CD14-positive monocyte (primary cell): ENCODE results near the gene ZBTB7A. TPM values are rescaled to one million over a fixed set of nuclear protein-coding genes. Genes with fewer than 3 reads are reported as not detected.

ENCODE experiments used
- DNase-seq, 3 donors: peaks; one replicate each; pipeline ENCODE4 v3.0.0-alpha.2; 2011 to 2022
- H2AFZ ChIP-seq: 2 replicates; pipeline ENCODE4 v1.6.0; 2012; ENCODE audit warnings: mild to moderate bottlenecking, low read depth, low read length, inconsistent platforms; ENCODE audit not compliant: insufficient read depth, poor library complexity, severe bottlenecking
- H3K27ac ChIP-seq, 2 donors: 1 replicate in 1 of 2; 2 replicates in 1 of 2; pipeline ENCODE4 v1.5.1; 2012 to 2013; ENCODE audit warnings: low read length in 2 of 2, control low read depth in 1 of 2, inconsistent platforms in 1 of 2, low read depth in 1 of 2, mild to moderate bottlenecking in 1 of 2
- H3K27me3 ChIP-seq, 2 donors: one replicate each; pipeline versions ENCODE4 v1.6.0 to v1.6.1; 2011 to 2013; ENCODE audit warnings: low read length in 2 of 2; ENCODE audit not compliant: control insufficient read depth in 2 of 2, insufficient read depth in 2 of 2
- H3K36me3 ChIP-seq, 2 donors: replicated peaks in 1 of 2; 1 replicate in 1 of 2; 2 replicates in 1 of 2; pipeline versions ENCODE4 v1.5.1 to v1.6.1; 2012 to 2013; ENCODE audit warnings: low read length in 2 of 2, control low read depth in 1 of 2, inconsistent platforms in 1 of 2, mild to moderate bottlenecking in 1 of 2; ENCODE audit not compliant: insufficient read depth in 2 of 2, control insufficient read depth in 1 of 2
- H3K4me1 ChIP-seq, 2 donors: 1 replicate in 1 of 2; 2 replicates in 1 of 2; pipeline versions ENCODE4 v1.5.1 to v1.6.1; 2012 to 2013; ENCODE audit warnings: low read length in 2 of 2, control low read depth in 1 of 2, inconsistent platforms in 1 of 2, mild to moderate bottlenecking in 1 of 2, moderate library complexity in 1 of 2; ENCODE audit not compliant: insufficient read depth in 2 of 2, control insufficient read depth in 1 of 2
- H3K4me2 ChIP-seq: replicated peaks from 2 replicates; pipeline ENCODE3; 2012; ENCODE audit warnings: low read length, moderate library complexity, mild to moderate bottlenecking; ENCODE audit not compliant: poor library complexity, severe bottlenecking; ENCODE audit errors: extremely low read depth
- H3K4me3 ChIP-seq, 3 experiments: fragments of 200-600 bp in 1 of 3; sonication (generic) in 1 of 3; replicated peaks in 1 of 3; 1 replicate in 2 of 3; 2 replicates in 1 of 3; pipeline ENCODE4 v1.5.1; 2011 to 2013; ENCODE audit warnings: low read length in 3 of 3, mild to moderate bottlenecking in 3 of 3, control low read depth in 2 of 3, low read depth in 2 of 3, inconsistent platforms in 1 of 3, moderate library complexity in 1 of 3
- H3K79me2 ChIP-seq: 2 replicates; pipeline ENCODE4 v1.6.0; 2012; ENCODE audit warnings: mild to moderate bottlenecking, control low read depth, inconsistent platforms, low read length, moderate library complexity; ENCODE audit not compliant: insufficient read depth
- H3K9ac ChIP-seq: 2 replicates; pipeline ENCODE4 v1.6.0; 2017; ENCODE audit warnings: low read length, mild to moderate bottlenecking; ENCODE audit not compliant: insufficient read depth, poor library complexity, severe bottlenecking
- H3K9me3 ChIP-seq, 2 donors: replicated peaks in 1 of 2; 1 replicate in 1 of 2; 2 replicates in 1 of 2; pipeline versions ENCODE4 v1.5.1 to v1.6.1; 2012 to 2013; ENCODE audit warnings: low read length in 2 of 2, control low read depth in 1 of 2; ENCODE audit not compliant: control insufficient read depth in 1 of 2, insufficient read depth in 1 of 2
- H4K20me1 ChIP-seq: 2 replicates; pipeline ENCODE4 v1.6.0; 2012; ENCODE audit warnings: mild to moderate bottlenecking, low read length, control low read depth, moderate library complexity; ENCODE audit not compliant: insufficient read depth
- H3K27ac Mint-ChIP-seq, 7 donors: one replicate each; pipeline ENCODE4 v1.8.0; 2020; ENCODE audit warnings: mild to moderate bottlenecking in 7 of 7, mixed read lengths in 7 of 7, moderate library complexity in 6 of 7, inconsistent platforms in 2 of 7
- H3K27me3 Mint-ChIP-seq, 3 donors: one replicate each; pipeline ENCODE4 v1.8.0; 2021 to 2022; ENCODE audit warnings: low read depth in 3 of 3, mild to moderate bottlenecking in 3 of 3, mixed read lengths in 3 of 3, moderate library complexity in 3 of 3, inconsistent platforms in 1 of 3
- H3K36me3 Mint-ChIP-seq, 2 donors: one replicate each; pipeline ENCODE4 v1.8.0; 2020; ENCODE audit warnings: mixed read lengths in 2 of 2, inconsistent platforms in 1 of 2, mild to moderate bottlenecking in 1 of 2
- H3K4me1 Mint-ChIP-seq: one replicate; pipeline ENCODE4 v1.8.0; 2020; ENCODE audit warnings: mild to moderate bottlenecking, mixed read lengths
- H3K4me3 Mint-ChIP-seq, 2 donors: one replicate each; pipeline ENCODE4 v1.8.0; 2020; ENCODE audit warnings: mild to moderate bottlenecking in 2 of 2, mixed read lengths in 2 of 2, moderate library complexity in 1 of 2
- H3K9me3 Mint-ChIP-seq, 7 donors: one replicate each; pipeline ENCODE4 v1.8.0; 2020 to 2022; ENCODE audit warnings: mixed read lengths in 7 of 7, mild to moderate bottlenecking in 6 of 7, moderate library complexity in 6 of 7, inconsistent platforms in 2 of 7
- CTCF ChIP-seq: fragments of 200-600 bp; IDR thresholded peaks from one replicate; pipeline ENCODE4 v1.8.0; 2022; ENCODE audit warnings: antibody characterized with exemption, mild to moderate bottlenecking
- WGBS: methylation state at CpG from one replicate; pipeline ENCODE4 v1.1.5; 2013; ENCODE audit warnings: missing lambda C conversion rate; ENCODE audit not compliant: insufficient coverage; 5-methylcytosine and 5-hydroxymethylcytosine counted together
- intact Hi-C, 2 donors: fragments of 100-400 bp; cut with micrococcal nuclease; formaldehyde crosslinking; loops; one replicate each; pipeline versions ENCODE4 v1.15.0 to v1.15.1; 2023
- polyA plus RNA-seq, 3 donors: library from polyadenylated mRNA; depleted of rRNA in 1 of 3; unstranded in 2 of 3; stranded (reverse) in 1 of 3; fragments of 300-500 nt in 2 of 3; fragments of >200 nt in 1 of 3; fragmentation: Illumina TruSeq in 2 of 3; gene quantifications; 1 replicate in 2 of 3; 2 replicates in 1 of 3; pipeline ENCODE4 v1.2.3, GENCODE V29; 2012 to 2021

Gene ZBTB7A
- polyA plus RNA-seq, 3 donors, result 18.0 to 31.5 (median 20.2) TPM

- H3K4me3 ChIP-seq, result no peak overlapping the region
- H3K36me3 Mint-ChIP-seq, result peaks cover 29 to 54% of the 10 kb centered on the region in 2 donors
- H3K4me1 Mint-ChIP-seq, result no peaks in the 10 kb centered on the region
- H3K9me3 Mint-ChIP-seq, result no peaks in the 10 kb centered on the region
- no peak for DNase-seq
- H2AFZ ChIP-seq, result no peak overlapping the region
- WGBS, result 91% methylated on average over 6 of the region's 31 CpGs
- no peaks in the 10 kb centered on the region for H3K27me3 ChIP-seq
- TF ChIP-seq CTCF, result no peak
- H3K4me1 ChIP-seq, result no peaks in the 10 kb centered on the region
- H3K4me3 Mint-ChIP-seq, result no peak overlapping the region
- peaks cover 0 to 3% (median 0%) of the 10 kb centered on the region in 3 donors for H3K27me3 Mint-ChIP-seq
- H3K9ac ChIP-seq, result no peak overlapping the region
- peaks cover 29 to 44% of the 10 kb centered on the region in 2 donors for H3K36me3 ChIP-seq
- H3K27ac Mint-ChIP-seq, result no peak overlapping the region
- H3K79me2 ChIP-seq, result peaks cover 68% of the 10 kb centered on the region
- H3K4me2 ChIP-seq, result no peak overlapping the region
- H3K27ac ChIP-seq, result no peak overlapping the region
- intact Hi-C loops, result no loop called here
- peaks cover 95% of the 10 kb centered on the region for H4K20me1 ChIP-seq
- H3K9me3 ChIP-seq, result no peaks in the 10 kb centered on the region
Measured at GRCh38 chr19:4043966-4044715, 22.6 kb downstream of the ZBTB7A start.

- Mint-ChIP-seq H3K4me3 (no peak overlapping the region), H3K4me1 (no peaks in the 10 kb centered on the region), H3K36me3 (peaks cover 28 to 50% of the 10 kb centered on the region in 2 donors), H3K9me3 (no peaks in the 10 kb centered on the region), H3K27ac (no peak overlapping the region), H3K27me3 (peaks cover 0 to 3% (median 0%) of the 10 kb centered on the region in 3 donors)
- H3K4me3 ChIP-seq, result no peak overlapping the region
- no peak for TF ChIP-seq CTCF
- H3K4me1 ChIP-seq, result no peaks in the 10 kb centered on the region
- no peak overlapping the region for H3K27ac ChIP-seq
- H3K79me2 ChIP-seq, result peaks cover 60% of the 10 kb centered on the region
- no CpG with 5 or more reads among the region's 11 CpGs for WGBS
- H2AFZ ChIP-seq, result no peak overlapping the region
- H4K20me1 ChIP-seq, result peaks cover 96% of the 10 kb centered on the region
- no peaks in the 10 kb centered on the region for H3K27me3 ChIP-seq
- no peak overlapping the region for H3K4me2 ChIP-seq
- peaks cover 23 to 45% of the 10 kb centered on the region in 2 donors for H3K36me3 ChIP-seq
- H3K9me3 ChIP-seq, result no peaks in the 10 kb centered on the region
- intact Hi-C loops, result no loop called here
- DNase-seq, result no peak
- no peak overlapping the region for H3K9ac ChIP-seq
Measured at GRCh38 chr19:4043401-4043800, 23.3 kb downstream of the ZBTB7A start.
